B cell (primary cell): ENCODE measurements around the gene AMN1. TPM values are rescaled to one million over a fixed set of nuclear protein-coding genes. Genes with fewer than 3 reads are reported as not detected.

Experiments
- ATAC-seq: fragments of 200-7000 bp; cut with Tn5 transposase; one replicate; pipeline ENCODE4 v1.10.0; 2021; ENCODE audit warnings: low read depth, mild to moderate bottlenecking, moderate number of reproducible peaks, moderate library complexity
- CTCF ChIA-PET: fragments of 350-600 bp; sonication (Branson Sonifier 250); formaldehyde crosslinking; loops from one replicate; lab custom pipeline; 2021; ENCODE audit warnings: antibody characterized with exemption, inconsistent platforms; lab: Charles Lee
- POLR2A ChIA-PET: fragments of 350-600 bp; sonication (Branson Sonifier 250); formaldehyde crosslinking; loops from one replicate; lab custom pipeline; 2021; ENCODE audit warnings: antibody characterized with exemption; lab: Charles Lee
- DNase-seq: peaks from one replicate; pipeline ENCODE4 v3.0.0; 2013
- H2AFZ ChIP-seq: 2 replicates; pipeline ENCODE4 v1.6.1; 2012; ENCODE audit warnings: mild to moderate bottlenecking, low read depth, low read length; ENCODE audit not compliant: insufficient read depth, poor library complexity, severe bottlenecking
- H3K27ac ChIP-seq, 2 donors: 1 replicate in 1 of 2; 2 replicates in 1 of 2; pipeline ENCODE4 v1.5.1; 2012 to 2013; ENCODE audit warnings: low read length in 2 of 2, mild to moderate bottlenecking in 2 of 2, moderate library complexity in 1 of 2
- H3K27me3 ChIP-seq, 4 experiments: fragments of 200-600 bp in 1 of 4; sonication (generic) in 1 of 4; replicated peaks in 1 of 4; 1 replicate in 2 of 4; 2 replicates in 2 of 4; pipeline versions ENCODE4 v1.6.1 to v1.7.0; 2013 to 2016; ENCODE audit warnings: low read length in 3 of 4, mild to moderate bottlenecking in 2 of 4, mixed read lengths in 1 of 4, moderate library complexity in 1 of 4; ENCODE audit not compliant: insufficient read depth in 4 of 4, control insufficient read depth in 3 of 4; ENCODE audit errors: control extremely low read depth in 1 of 4
- H3K36me3 ChIP-seq, 2 experiments: replicated peaks in 1 of 2; 1 replicate in 1 of 2; 2 replicates in 1 of 2; pipeline versions ENCODE4 v1.6.1 to v1.7.1; 2013; ENCODE audit warnings: low read length in 1 of 2; ENCODE audit not compliant: insufficient read depth in 2 of 2, control insufficient read depth in 1 of 2; ENCODE audit errors: control extremely low read depth in 1 of 2, extremely low read depth in 1 of 2
- H3K4me1 ChIP-seq, 2 donors: fragments of 200-600 bp in 1 of 2; sonication (generic) in 1 of 2; 1 replicate in 1 of 2; 2 replicates in 1 of 2; pipeline versions ENCODE4 v1.5.1 to v1.6.1; 2013 to 2017; ENCODE audit warnings: low read length in 2 of 2; ENCODE audit not compliant: control insufficient read depth in 2 of 2, insufficient read depth in 2 of 2
- H3K4me2 ChIP-seq: replicated peaks from 2 replicates; pipeline ENCODE3; 2012; ENCODE audit warnings: mild to moderate bottlenecking, low read depth, low read length; ENCODE audit not compliant: poor library complexity, severe bottlenecking
- H3K4me3 ChIP-seq, 5 experiments: fragments of 200-600 bp in 1 of 5; sonication (generic) in 1 of 5; 1 replicate in 3 of 5; 2 replicates in 2 of 5; pipeline versions ENCODE4 v1.5.1 to v1.7.0; 2011 to 2016; ENCODE audit warnings: low read length in 4 of 5, mild to moderate bottlenecking in 4 of 5, low read depth in 2 of 5, control low read depth in 1 of 5, moderate library complexity in 1 of 5; ENCODE audit not compliant: insufficient read depth in 1 of 5; ENCODE audit errors: control extremely low read depth in 1 of 5, extremely low read depth in 1 of 5
- H3K79me2 ChIP-seq: fragments of 200-600 bp; sonication (generic); one replicate; pipeline ENCODE4 v1.6.0; 2016; ENCODE audit warnings: low read length; ENCODE audit not compliant: control insufficient read depth, insufficient read depth
- H3K9ac ChIP-seq: fragments of 200-600 bp; sonication (generic); 2 replicates; pipeline ENCODE4 v1.6.1; 2017; ENCODE audit warnings: mild to moderate bottlenecking, low read length, moderate library complexity
- H3K9me3 ChIP-seq, 3 donors: one replicate each; pipeline versions ENCODE4 v1.6.1 to v1.7.1; 2013; ENCODE audit warnings: low read length in 2 of 3; ENCODE audit not compliant: control insufficient read depth in 2 of 3, insufficient read depth in 1 of 3; ENCODE audit errors: control extremely low read depth in 1 of 3
- H4K20me1 ChIP-seq: 2 replicates; pipeline ENCODE4 v1.6.0; 2012; ENCODE audit warnings: mild to moderate bottlenecking, low read length; ENCODE audit not compliant: insufficient read depth, control insufficient read depth, poor library complexity, severe bottlenecking
- H3K27ac Mint-ChIP-seq: one replicate; pipeline ENCODE4 v1.8.0; 2021; ENCODE audit warnings: mixed read lengths
- H3K27me3 Mint-ChIP-seq: one replicate; pipeline ENCODE4 v1.8.0; 2021; ENCODE audit warnings: mixed read lengths
- H3K4me1 Mint-ChIP-seq: one replicate; pipeline ENCODE4 v1.8.0; 2021; ENCODE audit warnings: mixed read lengths
- H3K4me3 Mint-ChIP-seq: one replicate; pipeline ENCODE4 v1.8.0; 2021; ENCODE audit warnings: mixed read lengths
- H3K9me3 Mint-ChIP-seq: one replicate; pipeline ENCODE4 v1.8.0; 2022; ENCODE audit warnings: mixed read lengths; ENCODE audit not compliant: insufficient read depth
- EZH2 ChIP-seq: IDR thresholded peaks from 2 replicates; pipeline ENCODE4 v1.6.1; 2012; ENCODE audit warnings: borderline replicate concordance, low read depth, mild to moderate bottlenecking, moderate library complexity, low read length; ENCODE audit not compliant: insufficient read depth, poor library complexity, severe bottlenecking
- WGBS: methylation state at CpG from one replicate; pipeline ENCODE4 v1.1.5; 2013; ENCODE audit warnings: missing lambda C conversion rate; ENCODE audit not compliant: insufficient coverage; 5-methylcytosine and 5-hydroxymethylcytosine counted together
- intact Hi-C: fragments of 100-400 bp; cut with micrococcal nuclease; formaldehyde crosslinking; loops from one replicate; pipeline ENCODE4 v1.10.0; 2022
- polyA plus RNA-seq: library from polyadenylated mRNA; depleted of rRNA; stranded (reverse); fragments of >200 nt; gene quantifications from 2 replicates; pipeline ENCODE4 v1.2.3, GENCODE V29; 2012
- total RNA-seq, 2 donors: library from RNA; stranded (reverse); fragments of 120-200 nt in 1 of 2; gene quantifications; 1 replicate in 1 of 2; 2 replicates in 1 of 2; pipeline versions ENCODE4 v1.2.3 to v1.2.4, GENCODE V29; 2013 to 2022
- TF ChIP-seq, protein P1 (sequence below): fragments of 200-600 bp; IDR thresholded peaks from one replicate; pipeline ENCODE4 v1.8.0; 2022; ENCODE audit warnings: antibody characterized with exemption, mild to moderate bottlenecking

AMN1 gene
- total and polyA plus RNA-seq, 2 donors (not counting 1 experiment from before 2014, with no cell fraction given): 32.6 to 32.7 TPM

GRCh38 chr12:31714406-31715271, 14.2 kb downstream of the AMN1 start:
- DNase-seq (no peak), ATAC-seq (no peak)
- Histone ChIP-seq H3K4me2 (peak overlapping the region; percentile 66), H3K4me1 (peaks cover 34 to 42% of the 10 kb centered on the region in 2 donors), H3K27ac (peak overlapping the region; percentile 88 to 90), H3K36me3 (peaks cover 0 to 11% of the 10 kb centered on the region in 2 experiments), H2AFZ (peak overlapping the region; percentile 65), H3K79me2 (peaks cover 42% of the 10 kb centered on the region), H3K27me3 (no peaks in the 10 kb centered on the region), H3K9ac (peak overlapping the region; percentile 52), H3K4me3 (peak overlapping the region in 2 of 5 experiments; percentile 13 to 25), H4K20me1 (no peaks in the 10 kb centered on the region), H3K9me3 (peaks cover 1 to 28% (median 6%) of the 10 kb centered on the region in 3 donors)
- peak overlapping the region; percentile 51 for H3K4me3 Mint-ChIP-seq
- intact Hi-C loops: loop anchor here (1.0 to 2.0 kb wide), 4 partner anchors 10 to 35 kb away; no protein-coding TSS in a partner anchor
- H3K27ac Mint-ChIP-seq: peak overlapping the region; percentile 87
- no CpG with 5 or more reads among the region's 3 CpGs for WGBS
- TF ChIP-seq, protein P1, sequence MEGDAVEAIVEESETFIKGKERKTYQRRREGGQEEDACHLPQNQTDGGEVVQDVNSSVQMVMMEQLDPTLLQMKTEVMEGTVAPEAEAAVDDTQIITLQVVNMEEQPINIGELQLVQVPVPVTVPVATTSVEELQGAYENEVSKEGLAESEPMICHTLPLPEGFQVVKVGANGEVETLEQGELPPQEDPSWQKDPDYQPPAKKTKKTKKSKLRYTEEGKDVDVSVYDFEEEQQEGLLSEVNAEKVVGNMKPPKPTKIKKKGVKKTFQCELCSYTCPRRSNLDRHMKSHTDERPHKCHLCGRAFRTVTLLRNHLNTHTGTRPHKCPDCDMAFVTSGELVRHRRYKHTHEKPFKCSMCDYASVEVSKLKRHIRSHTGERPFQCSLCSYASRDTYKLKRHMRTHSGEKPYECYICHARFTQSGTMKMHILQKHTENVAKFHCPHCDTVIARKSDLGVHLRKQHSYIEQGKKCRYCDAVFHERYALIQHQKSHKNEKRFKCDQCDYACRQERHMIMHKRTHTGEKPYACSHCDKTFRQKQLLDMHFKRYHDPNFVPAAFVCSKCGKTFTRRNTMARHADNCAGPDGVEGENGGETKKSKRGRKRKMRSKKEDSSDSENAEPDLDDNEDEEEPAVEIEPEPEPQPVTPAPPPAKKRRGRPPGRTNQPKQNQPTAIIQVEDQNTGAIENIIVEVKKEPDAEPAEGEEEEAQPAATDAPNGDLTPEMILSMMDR: no peak
- no peak for TF ChIP-seq EZH2
- ChIA-PET POLR2A (interaction anchor here (0.6 to 2.0 kb wide), 13 partner anchors 8 to 245 kb away, joined by 3 to 17 read pairs (median 4); partner anchors contain the start of genes AMN1 and ETFBKMT), CTCF (interaction anchor here (0.6 to 3.0 kb wide), 15 partner anchors 8 to 312 kb away, joined by 3 to 19 read pairs (median 4); partner anchors contain the start of gene AMN1)
- H3K9me3 Mint-ChIP-seq: peaks cover 3% of the 10 kb centered on the region
- H3K27me3 Mint-ChIP-seq: no peaks in the 10 kb centered on the region
- peaks cover 60% of the 10 kb centered on the region for H3K4me1 Mint-ChIP-seq
